GM19025 (cell line): ENCODE results near the gene ZC3H12C.

Experiments used
- ATAC-seq: cut with Tn5 transposase; IDR thresholded peaks from one replicate; pipeline ENCODE4 v1.9.1; 2021; ENCODE audit warnings: mild to moderate bottlenecking, low read depth, moderate library complexity; ENCODE audit not compliant: unreplicated experiment

The ZC3H12C gene

DNA sequence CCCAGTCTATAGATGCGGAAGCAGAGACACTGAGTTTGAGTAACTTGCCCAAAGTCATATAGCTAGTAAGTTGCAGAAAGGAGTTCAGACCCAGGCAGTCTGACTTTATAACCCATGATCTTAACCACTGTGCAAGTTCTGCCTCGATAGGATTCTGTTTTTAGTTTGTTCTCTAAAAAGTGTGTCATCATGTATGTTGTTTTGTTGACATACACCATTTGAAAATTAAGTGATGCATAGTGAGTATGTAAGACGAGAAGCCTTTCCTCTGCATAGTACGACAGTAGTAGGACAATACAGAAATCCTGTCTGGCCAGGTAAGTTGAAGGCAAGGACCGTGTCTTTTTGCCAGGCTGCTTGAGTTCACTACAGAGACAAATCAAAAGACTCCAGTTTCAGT is 3.3 kb downstream of the ZC3H12C start:
- ATAC-seq: no peak

DNA sequence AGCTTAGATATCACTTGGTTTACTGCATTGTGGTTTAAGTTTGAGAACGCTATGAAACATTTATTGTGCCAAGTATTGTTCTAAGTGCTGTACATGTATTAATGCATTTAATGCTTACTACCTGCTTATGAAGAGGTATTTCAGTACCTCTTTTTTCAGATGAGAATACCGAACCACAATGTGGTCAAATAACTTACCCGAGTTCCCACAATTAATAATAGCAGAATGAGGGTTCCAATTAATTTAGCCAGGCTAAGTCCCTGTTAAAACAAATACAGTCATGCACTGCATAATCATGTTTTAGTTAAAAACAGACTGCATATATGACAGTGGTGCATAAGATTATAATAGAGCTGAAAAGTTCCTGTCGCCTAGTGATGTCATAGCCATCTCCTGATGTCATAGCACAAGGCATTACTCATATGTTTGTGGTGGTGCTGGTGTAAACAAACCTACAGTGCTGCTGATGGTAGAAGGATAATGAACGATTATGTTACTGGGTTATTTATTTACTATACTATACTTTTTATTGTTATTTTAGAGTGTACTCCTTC is 4.3 kb downstream of the ZC3H12C start:
- no peak for ATAC-seq

DNA sequence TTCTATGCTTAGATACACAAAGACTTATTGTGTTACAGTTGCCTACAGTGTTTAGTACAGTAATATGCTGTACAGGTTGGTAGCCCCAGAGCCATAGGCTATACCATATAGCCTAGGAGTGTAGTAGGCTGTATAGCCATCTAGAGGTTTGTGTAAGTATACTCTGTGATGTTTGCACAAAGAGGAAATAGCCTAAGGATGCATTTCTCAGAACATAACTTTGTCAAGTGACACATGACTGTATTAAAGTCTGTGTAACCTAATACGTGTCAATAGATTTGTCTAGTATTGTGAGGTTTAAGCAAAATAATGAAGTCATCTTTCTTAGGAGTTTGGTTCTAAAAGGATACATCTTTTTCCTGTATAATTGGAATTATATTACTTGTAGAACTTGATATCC is 5.5 kb downstream of the ZC3H12C start:
- ATAC-seq: peak; percentile 48

GRCh38 chr11:110100476-110101240 is 7.5 kb downstream of the ZC3H12C start:
- ATAC-seq: no peak

DNA sequence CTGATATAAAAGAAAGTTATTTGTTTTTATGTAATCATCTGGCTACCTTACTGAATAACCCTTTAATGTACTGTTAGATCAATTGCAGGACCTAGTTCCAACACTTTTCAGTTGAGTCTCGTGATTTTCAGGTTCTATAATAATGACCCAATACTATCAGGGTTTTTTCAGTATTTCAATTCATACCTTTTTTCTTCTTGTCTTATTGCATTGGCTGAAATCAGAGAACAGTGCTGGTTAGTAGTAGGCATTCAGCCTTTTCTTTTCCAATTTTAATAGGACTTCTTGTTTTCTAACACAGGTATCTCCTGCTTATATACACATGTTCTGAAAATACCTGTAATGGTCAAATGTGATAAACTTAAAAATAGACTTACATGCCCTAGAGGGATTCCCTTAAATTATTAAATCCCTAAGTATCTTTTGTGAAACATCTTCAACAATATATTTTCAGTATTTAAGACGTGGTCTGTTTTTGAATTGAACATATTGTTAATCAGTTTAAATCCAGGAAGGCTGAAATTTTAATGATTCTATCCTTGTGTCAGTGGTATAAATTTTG is 13.6 kb downstream of the ZC3H12C start:
- no peak for ATAC-seq

GRCh38 chr11:110110854-110111253 is 17.7 kb downstream of the ZC3H12C start:
- no peak for ATAC-seq

GRCh38 chr11:110112457-110112856 is 19.3 kb downstream of the ZC3H12C start:
- no peak for ATAC-seq

DNA sequence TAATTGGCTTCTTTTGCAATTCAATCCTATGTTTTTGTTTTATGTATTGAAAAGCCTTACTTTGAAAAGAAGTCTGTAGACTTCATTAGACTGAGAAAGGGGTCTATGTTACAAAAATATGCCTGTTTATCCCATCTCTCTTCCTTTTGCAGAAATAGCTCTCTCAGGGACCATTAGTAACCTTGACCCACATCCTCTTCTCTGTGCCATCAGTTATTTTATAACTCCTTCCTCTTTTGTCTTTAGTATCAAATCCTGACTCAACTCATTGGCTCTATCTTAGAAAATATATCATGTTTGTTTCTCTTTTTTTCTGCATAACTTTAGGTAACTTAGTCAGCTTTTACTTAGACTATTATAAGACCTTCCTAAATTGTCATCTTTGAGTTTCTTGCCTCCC is 20.3 kb downstream of the ZC3H12C start:
- no peak for ATAC-seq

- ATAC-seq: no peak
Measured at GRCh38 chr11:110113973-110114372, 20.8 kb downstream of the ZC3H12C start.

DNA sequence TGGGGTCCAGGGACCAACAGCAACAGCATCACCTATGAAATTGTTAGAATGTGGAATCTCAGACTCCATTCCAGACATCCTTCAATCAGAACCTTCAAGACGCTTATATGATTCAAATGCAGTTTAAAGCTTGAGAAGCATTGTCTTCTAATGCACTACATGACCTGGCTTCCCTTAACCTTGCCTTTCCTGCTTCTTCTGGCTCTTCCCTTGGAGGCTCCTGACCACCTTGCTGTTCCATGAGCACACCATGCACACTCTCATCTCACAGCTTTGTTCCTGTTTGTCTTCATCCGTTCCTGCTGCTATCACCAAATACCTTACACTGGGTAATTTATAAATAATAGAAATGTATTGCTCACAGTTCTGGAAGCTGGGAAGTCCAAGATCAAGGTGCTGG is 26.1 kb downstream of the ZC3H12C start:
- no peak for ATAC-seq

DNA sequence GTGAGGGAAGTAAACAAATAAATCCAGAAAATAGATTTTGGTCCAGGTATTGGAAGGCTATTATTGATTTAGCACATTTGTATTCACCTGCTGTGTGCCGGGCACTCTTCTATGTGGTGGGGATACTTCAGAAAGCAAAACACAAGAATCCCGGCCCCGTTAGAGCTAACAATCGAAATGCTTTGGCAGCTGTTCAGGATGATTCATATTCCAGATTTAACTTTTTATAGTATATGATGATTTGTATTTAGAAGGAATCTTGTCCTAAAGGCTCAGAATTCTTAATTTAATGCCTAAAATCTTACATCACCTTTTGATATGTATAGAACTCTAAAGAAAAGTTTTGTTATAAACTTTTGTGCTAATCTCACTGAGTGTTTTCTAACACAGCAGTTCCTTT is 28.0 kb downstream of the ZC3H12C start:
- no peak for ATAC-seq

GRCh38 chr11:110123003-110123402 is 29.8 kb downstream of the ZC3H12C start:
- no peak for ATAC-seq

DNA sequence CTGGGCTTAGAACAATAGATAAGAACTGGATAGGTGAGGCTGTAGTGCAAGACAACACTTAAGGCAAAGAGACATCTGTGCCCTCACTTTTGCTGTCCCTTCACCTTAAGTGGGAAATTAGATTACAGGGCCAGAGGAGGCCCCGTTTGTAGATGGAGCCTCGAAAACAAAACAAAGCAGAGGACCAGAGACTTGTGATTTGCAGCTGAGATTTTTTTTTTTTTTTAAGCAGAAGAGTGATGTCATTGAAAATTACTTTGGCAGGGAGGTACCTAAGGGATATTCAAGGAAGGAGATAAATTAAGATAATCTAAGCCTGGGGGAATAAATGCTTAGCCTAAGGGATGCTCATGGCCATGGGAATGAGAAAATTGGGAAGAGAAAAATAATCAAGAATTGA is 31.4 kb downstream of the ZC3H12C start:
- ATAC-seq: no peak

DNA sequence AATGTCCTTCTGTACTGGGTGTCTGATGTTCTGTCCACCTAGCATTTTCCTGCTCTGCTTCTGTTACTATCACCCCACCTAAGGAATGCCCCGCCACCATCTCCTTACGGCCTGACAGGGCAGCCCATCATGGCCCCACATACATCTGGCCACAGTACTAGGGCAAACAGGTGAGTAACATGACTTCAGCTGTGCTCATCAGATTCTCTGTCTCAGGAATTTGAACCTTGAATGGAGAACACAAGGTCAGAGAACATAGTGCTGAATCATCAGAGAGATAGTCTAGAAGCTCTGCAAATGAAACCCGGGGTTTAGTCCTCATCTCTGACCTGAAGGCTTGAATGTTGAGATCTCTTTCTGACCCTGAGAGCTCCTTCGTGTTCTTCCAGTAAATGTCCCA is 32.4 kb downstream of the ZC3H12C start:
- no peak for ATAC-seq

- no peak for ATAC-seq
Measured at GRCh38 chr11:110126936-110127335, 33.7 kb downstream of the ZC3H12C start.

GRCh38 chr11:110128161-110128560 is 35.0 kb downstream of the ZC3H12C start:
- ATAC-seq: no peak

DNA sequence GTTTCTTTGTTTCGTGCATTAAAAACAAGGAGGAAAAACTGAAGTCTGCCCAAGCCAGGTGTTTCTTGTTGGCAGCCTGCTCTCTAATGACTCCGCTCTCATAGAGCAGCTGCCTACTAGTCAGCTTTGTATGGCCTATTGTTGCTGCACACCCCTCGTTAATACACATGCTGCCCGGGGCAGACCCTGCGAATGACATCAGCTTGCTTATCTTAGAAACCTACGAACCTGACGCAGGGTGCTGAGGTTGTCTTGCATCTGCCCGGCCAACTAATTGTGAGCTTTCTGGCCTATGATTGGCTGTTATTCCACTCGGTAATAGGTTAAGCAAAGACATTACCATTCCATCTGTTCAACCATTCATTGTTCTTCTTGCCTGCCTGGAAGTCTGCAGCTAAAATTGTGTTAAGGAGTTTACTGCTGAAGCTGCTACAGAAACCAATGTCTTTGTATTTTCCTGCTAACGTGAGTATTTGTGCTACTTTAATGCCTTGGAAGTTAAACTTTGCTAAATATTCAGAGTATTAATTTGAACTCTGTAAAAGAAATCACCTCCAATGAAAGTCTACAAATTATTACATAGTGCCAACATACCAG is 37.5 kb downstream of the ZC3H12C start:
- ATAC-seq: no peak

GRCh38 chr11:110131386-110132123 is 38.4 kb downstream of the ZC3H12C start:
- no peak for ATAC-seq

- no peak for ATAC-seq
Measured at GRCh38 chr11:110133160-110133559, 40.0 kb downstream of the ZC3H12C start.

DNA sequence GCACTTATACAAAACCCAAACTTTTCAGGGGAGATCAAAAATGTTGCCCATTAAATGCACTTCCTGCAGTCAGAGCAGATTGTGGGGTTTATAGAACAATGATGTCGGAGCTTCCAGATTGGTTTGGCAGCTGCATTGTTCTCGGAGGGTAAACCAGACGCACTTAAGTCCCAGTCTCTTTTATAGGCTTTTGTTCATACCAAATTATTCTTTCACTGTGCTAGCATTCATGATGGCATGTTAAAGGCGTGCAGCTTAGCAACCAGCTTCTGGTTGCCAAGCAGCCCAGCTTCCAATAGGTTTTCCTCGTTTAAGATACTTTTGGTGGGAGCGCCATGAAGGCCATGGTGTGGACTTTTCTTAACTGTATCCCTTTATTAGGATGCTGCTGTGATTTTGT is 40.9 kb downstream of the ZC3H12C start:
- ATAC-seq: no peak

GRCh38 chr11:110141812-110142211 is 48.6 kb downstream of the ZC3H12C start:
- no peak for ATAC-seq
